AG09309 (cell line): ENCODE results near the gene SCML2.

Experiments
- DNase-seq: peaks from one replicate; pipeline ENCODE4 v3.0.0-alpha.2; 2010; ENCODE audit warnings: low read depth
- H3K4me3 ChIP-seq: 2 replicates; pipeline ENCODE4 v1.5.1; 2011; ENCODE audit warnings: mild to moderate bottlenecking, low read depth, low read length, moderate library complexity; ENCODE audit not compliant: control insufficient read depth
- CTCF ChIP-seq: IDR thresholded peaks from 2 replicates; pipeline ENCODE4 v1.5.1; 2011; ENCODE audit warnings: mild to moderate bottlenecking, low read depth, low read length, inconsistent platforms; ENCODE audit not compliant: insufficient read depth, control insufficient read depth; ENCODE audit errors: missing control alignments

SCML2 gene

GRCh38 chrX:18294893-18295292 lies 59.6 kb downstream of the SCML2 start:
- no peak for DNase-seq
- no peak overlapping the region for H3K4me3 ChIP-seq
- TF ChIP-seq CTCF = no peak

DNA sequence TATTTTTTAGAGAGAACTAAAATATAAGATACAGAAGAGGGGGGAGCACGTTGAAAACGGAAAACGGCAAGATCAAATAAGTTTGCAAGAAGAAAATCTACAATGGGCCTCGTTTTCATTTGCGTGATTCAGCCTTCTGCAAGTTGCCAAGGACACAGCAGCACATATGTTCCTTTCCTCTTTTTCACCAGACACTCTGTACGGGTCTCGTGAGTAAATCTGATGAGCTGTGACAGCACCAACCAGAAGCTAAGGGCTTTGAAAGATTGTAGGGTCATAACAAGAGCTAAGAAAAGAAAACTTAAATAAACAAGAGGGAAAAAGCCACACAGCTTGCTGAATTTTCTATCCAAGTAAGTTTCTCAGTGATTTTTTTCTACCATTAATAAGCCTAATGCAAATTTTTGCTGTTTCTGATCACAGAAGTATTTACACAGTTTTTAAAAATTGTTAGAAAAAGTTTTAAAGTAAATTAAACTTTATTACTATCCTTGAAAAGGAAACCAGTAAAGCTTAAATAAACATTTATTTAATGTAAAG lies 63.4 kb downstream of the SCML2 start:
- TF ChIP-seq CTCF = no peak
- DNase-seq = no peak
- no peak overlapping the region for H3K4me3 ChIP-seq

DNA sequence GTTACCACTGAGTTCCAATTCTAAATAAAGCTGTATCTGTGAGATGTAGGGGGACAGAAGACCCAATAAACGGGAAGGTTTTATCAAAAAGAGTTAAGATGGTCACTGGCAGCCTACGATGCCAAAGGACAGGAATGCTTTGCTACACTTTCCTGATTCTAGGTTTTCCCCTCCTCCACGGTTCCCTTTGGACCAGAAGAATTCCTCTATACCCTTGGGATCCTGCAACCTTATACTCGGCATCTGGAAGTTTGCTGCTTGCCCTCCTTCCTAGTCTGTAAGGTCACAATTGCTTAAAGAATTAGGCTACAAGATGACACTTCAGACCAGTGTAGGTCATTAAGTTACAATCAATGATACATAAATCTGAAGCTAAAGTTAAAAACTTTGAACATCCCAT lies 64.3 kb downstream of the SCML2 start:
- no peak overlapping the region for H3K4me3 ChIP-seq
- no peak for DNase-seq
- no peak for TF ChIP-seq CTCF

- no peak overlapping the region for H3K4me3 ChIP-seq
- no peak for TF ChIP-seq CTCF
- DNase-seq = no peak
These were observed 65.8 kb downstream of the SCML2 start for GRCh38 chrX:18288716-18289115.

GRCh38 chrX:18286322-18286831 lies 68.1 kb downstream of the SCML2 start:
- H3K4me3 ChIP-seq = no peak overlapping the region
- TF ChIP-seq CTCF = no peak
- DNase-seq = no peak

DNA sequence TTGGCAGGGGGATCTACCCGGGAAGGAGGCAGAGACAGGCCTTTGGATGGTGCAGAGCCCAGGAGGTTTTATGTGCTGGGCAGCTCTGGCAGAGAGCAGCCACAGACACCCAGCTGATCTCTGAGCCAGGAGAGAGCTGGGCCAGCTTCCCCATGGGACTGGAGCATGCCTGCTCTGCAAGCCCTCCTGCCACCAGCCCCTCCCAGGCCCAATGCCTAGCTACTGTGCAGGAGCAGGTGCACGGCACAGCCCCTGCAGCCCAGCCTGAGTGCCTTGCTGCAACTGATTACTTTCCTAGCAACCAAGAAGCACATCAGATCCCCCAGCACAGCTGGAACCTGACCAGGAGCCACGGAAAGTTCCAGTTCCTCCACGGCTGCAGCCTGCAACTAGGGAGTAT lies 76.0 kb downstream of the SCML2 start:
- H3K4me3 ChIP-seq = no peak overlapping the region
- no peak for TF ChIP-seq CTCF
- no peak for DNase-seq

- no peak for TF ChIP-seq CTCF
- no peak overlapping the region for H3K4me3 ChIP-seq
- DNase-seq = no peak
These were observed 82.3 kb downstream of the SCML2 start for GRCh38 chrX:18272222-18272621.
